ENCODE data around the gene RTL5.

Gene RTL5

GRCh38 chrX:72102126-72102525, 29.6 kb downstream of the RTL5 start:
- TF ChIP-seq REST (IDR thresholded peaks at IDR 0.05; ENCODE audit: insufficient replicate concordance, low read depth) (no peak), GABPA (IDR thresholded peaks at IDR 0.05; ENCODE audit: low read depth) (no peak), POLR2AphosphoS5 (IDR thresholded peaks at IDR 0.05; ENCODE audit: low read depth) (no peak), CTCF (IDR thresholded peaks at IDR 0.05; ENCODE audit: insufficient read depth, low read length) (no peak), SPI1 (IDR thresholded peaks at IDR 0.05; ENCODE audit: borderline replicate concordance, low read depth) (no peak)
- H3K27me3 ChIP-seq (ENCODE audit: insufficient read depth, poor library complexity, severe bottlenecking): no peaks in the 10 kb centered on the region

GRCh38 chrX:72101597-72102037, 30.1 kb downstream of the RTL5 start:
- Histone ChIP-seq H3K27me3 (ENCODE audit: insufficient read depth, poor library complexity, severe bottlenecking) (no peaks in the 10 kb centered on the region), H3K4me3 (replicated peaks; ENCODE audit: insufficient read depth, low read length) (peak overlapping the region; percentile 35), H3K27ac (replicated peaks) (peak overlapping the region; percentile 92)
- peak in 1 of 2 experiments; percentile 31 for DNase-seq (ENCODE audit: low read depth in 1 of 2, low spot score in 1 of 2)
- TF ChIP-seq GABPA (IDR thresholded peaks at IDR 0.05; ENCODE audit: low read depth) (no peak), SPI1 (IDR thresholded peaks at IDR 0.05; ENCODE audit: borderline replicate concordance, low read depth) (no peak), REST (IDR thresholded peaks at IDR 0.05; ENCODE audit: insufficient replicate concordance, low read depth) (no peak), POLR2AphosphoS5 (IDR thresholded peaks at IDR 0.05; ENCODE audit: low read depth) (no peak), CTCF (IDR thresholded peaks at IDR 0.05; ENCODE audit: insufficient read depth, low read length) (no peak)

More at GRCh38 chrX:72102126-72102525, 29.6 kb downstream of the RTL5 start:
- peak overlapping the region; percentile 35 for H3K4me3 ChIP-seq (replicated peaks; ENCODE audit: insufficient read depth, low read length)
- no peak for DNase-seq (ENCODE audit: low read depth in 1 of 2, low spot score in 1 of 2)
- H3K27ac ChIP-seq (replicated peaks): peak overlapping the region; percentile 92

- Histone ChIP-seq H3K27me3 (ENCODE audit: insufficient read depth, poor library complexity, severe bottlenecking) (no peaks in the 10 kb centered on the region), H3K27ac (replicated peaks) (peak overlapping the region; percentile 92), H3K4me3 (replicated peaks; ENCODE audit: insufficient read depth, low read length) (peak overlapping the region; percentile 35)
- peak; percentile 78 to 91 for DNase-seq (ENCODE audit: low read depth in 1 of 2, low spot score in 1 of 2)
- TF ChIP-seq SPI1 (IDR thresholded peaks at IDR 0.05; ENCODE audit: borderline replicate concordance, low read depth) (peak; percentile 43; the same call in 1 of the 2 replicates), GABPA (IDR thresholded peaks at IDR 0.05; ENCODE audit: low read depth) (no peak), POLR2AphosphoS5 (IDR thresholded peaks at IDR 0.05; ENCODE audit: low read depth) (peak; percentile 83), REST (IDR thresholded peaks at IDR 0.05; ENCODE audit: insufficient replicate concordance, low read depth) (no peak), CTCF (IDR thresholded peaks at IDR 0.05; ENCODE audit: insufficient read depth, low read length) (no peak)
Observed at GRCh38 chrX:72100824-72101351, 30.8 kb downstream of the RTL5 start.

Measured in HL-60 (cell line).